ENCODE results near the gene MYG1. TPM values are rescaled to one million over a fixed set of nuclear protein-coding genes. Genes with fewer than 3 reads are reported as not detected.

MYG1 gene
- total and polyA plus RNA-seq, 2 of the 13 experiments (the other 11 are each of a cell fraction or from before 2014, with no cell fraction given): 38.6 to 58.0 TPM

DNA sequence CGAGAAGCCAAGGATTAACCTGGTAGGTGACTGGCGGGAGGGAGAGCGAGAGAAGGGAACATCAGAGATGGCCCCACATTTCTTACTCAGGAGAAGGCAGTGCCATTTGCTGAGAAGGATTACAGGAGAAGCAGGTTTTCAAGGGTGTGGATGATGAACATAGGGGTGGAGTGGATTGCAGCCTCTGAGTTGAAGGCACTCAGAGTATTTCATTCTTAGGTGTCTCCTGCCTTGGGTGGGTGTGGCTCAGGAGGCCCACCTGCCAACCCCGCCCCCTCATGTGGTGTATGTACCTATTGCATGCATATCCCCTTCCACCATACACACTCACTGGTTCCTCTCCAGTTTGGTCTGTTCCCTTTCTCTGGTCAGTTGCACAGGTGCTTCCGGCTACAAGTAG is 25.1 kb upstream of the MYG1 start (continued):
- TF ChIP-seq, protein P1, sequence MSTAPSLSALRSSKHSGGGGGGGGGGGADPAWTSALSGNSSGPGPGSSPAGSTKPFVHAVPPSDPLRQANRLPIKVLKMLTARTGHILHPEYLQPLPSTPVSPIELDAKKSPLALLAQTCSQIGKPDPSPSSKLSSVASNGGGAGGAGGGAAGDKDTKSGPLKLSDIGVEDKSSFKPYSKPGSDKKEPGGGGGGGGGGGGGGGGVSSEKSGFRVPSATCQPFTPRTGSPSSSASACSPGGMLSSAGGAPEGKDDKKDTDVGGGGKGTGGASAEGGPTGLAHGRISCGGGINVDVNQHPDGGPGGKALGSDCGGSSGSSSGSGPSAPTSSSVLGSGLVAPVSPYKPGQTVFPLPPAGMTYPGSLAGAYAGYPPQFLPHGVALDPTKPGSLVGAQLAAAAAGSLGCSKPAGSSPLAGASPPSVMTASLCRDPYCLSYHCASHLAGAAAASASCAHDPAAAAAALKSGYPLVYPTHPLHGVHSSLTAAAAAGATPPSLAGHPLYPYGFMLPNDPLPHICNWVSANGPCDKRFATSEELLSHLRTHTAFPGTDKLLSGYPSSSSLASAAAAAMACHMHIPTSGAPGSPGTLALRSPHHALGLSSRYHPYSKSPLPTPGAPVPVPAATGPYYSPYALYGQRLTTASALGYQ (CRISPR knock-in tag; IDR thresholded peaks at IDR 0.05): no peak
- no peak for TF ChIP-seq RELA (CRISPR knock-in tag; IDR thresholded peaks at IDR 0.05)

DNA sequence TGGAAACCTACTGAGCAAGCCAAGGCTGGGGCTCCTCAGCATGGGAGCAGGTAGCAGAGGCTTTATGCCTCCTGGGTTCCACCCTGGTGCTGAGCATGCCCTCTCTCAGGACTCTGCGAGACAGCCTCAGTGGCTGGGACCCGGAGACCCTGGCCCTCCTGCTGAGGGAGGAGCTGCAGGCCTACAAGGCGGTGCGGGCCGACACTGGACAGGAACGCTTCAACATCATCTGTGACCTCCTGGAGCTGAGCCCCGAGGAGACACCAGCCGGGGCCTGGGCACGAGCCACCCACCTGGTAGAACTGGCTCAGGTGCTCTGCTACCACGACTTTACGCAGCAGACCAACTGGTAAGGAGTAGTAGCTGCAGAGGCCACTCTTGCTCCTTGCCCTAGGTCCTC is 23.0 kb upstream of the MYG1 start:
- H4K20me1 ChIP-seq (ENCODE audit: insufficient read depth, low read length): no peaks in the 10 kb centered on the region
- no peak overlapping the region for H3K4me3 ChIP-seq (replicated peaks in 1 of 3; ENCODE audit: insufficient read depth in 1 of 3, low read depth in 2 of 3, low read length in 3 of 3)
- no peaks in the 10 kb centered on the region for H3K9me3 ChIP-seq (ENCODE audit: low read length)
- no peak for ATAC-seq
- no peak for FAIRE-seq
- intact Hi-C loops (cut with micrococcal nuclease; ENCODE audit: unreplicated experiment): no loop called here
- ChIA-PET CTCF (ENCODE audit: low intra/inter-chr PET ratio, low total read pairs) (no interaction called here), POLR2A (no interaction called here)
- in situ Hi-C loops (cut with HindIII; ENCODE audit: extremely low pct_ligation_motif_present, low pct_unique_long_range_greater_than_20kb): no loop called here
- H3K4me1 ChIP-seq (ENCODE audit: insufficient read depth, low read length): peaks cover 15% of the 10 kb centered on the region
- no peak overlapping the region for H2AFZ ChIP-seq (ENCODE audit: low read length)
- H3K27ac ChIP-seq (ENCODE audit: extremely low read length, insufficient read depth, low read length): no peak overlapping the region
- peaks cover 12 to 38% of the 10 kb centered on the region in 2 experiments; a peak in 4 of 5 replicates for H3K36me3 ChIP-seq (replicated peaks in 1 of 2; ENCODE audit: control insufficient read depth in 1 of 2, insufficient read depth in 2 of 2, low read length in 2 of 2)
- DNase-seq (ENCODE audit: low spot score): no peak
- no peaks in the 10 kb centered on the region for H3K79me2 ChIP-seq (ENCODE audit: insufficient read depth, low read length)
- WGBS (ENCODE audit: low lambda C conversion rate): 100% methylated on average over 4 of the region's 11 CpGs
- no peak overlapping the region for H3K4me2 ChIP-seq (ENCODE audit: low read depth, low read length)
- no TSS peak for BruUV-seq (replicated peaks)
- H3K9ac ChIP-seq (ENCODE audit: insufficient read depth, low read depth, low read length): no peak overlapping the region
- no peak for TF ChIP-seq ZNF205 (CRISPR knock-in tag; IDR thresholded peaks at IDR 0.05)
- TF ChIP-seq RBFOX2 (IDR thresholded peaks at IDR 0.05; ENCODE audit: low read depth, low read length): 0 out of 2 replicates have a peak, but pooled peaks have one; percentile 25
- no peaks in the 10 kb centered on the region; a peak in 1 of 5 replicates for H3K27me3 ChIP-seq (ENCODE audit: control insufficient read depth in 1 of 2, insufficient read depth in 2 of 2, low read length in 2 of 2)

DNA sequence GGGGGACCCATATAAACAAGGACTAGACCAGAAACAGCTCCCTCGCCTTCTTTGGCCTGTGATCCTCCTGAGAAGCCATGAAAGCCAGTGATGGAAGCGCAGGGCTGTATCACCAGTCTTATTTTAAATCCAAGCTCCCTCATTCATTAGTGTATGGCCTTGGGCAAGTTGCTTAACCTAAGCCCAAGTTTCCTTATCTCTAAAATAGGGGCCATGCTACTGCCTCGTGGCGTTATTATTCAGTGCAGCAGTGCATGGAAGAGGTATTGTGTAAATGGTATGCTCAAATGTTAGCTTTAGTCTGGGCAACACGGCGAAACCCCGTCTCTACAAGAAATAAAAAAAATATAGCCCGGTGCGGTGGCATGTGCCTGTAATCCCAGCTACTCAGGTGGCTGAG is 21.5 kb upstream of the MYG1 start:
- peaks cover 15% of the 10 kb centered on the region for H3K4me1 ChIP-seq (ENCODE audit: insufficient read depth, low read length)
- no TSS peak for BruUV-seq (replicated peaks)
- 88% methylated on average over 7 of the region's 9 CpGs for WGBS (ENCODE audit: low lambda C conversion rate)
- FAIRE-seq (no peak), DNase-seq (ENCODE audit: low spot score) (no peak), ATAC-seq (no peak)
- H3K9ac ChIP-seq (ENCODE audit: insufficient read depth, low read depth, low read length): no peak overlapping the region
- no peak overlapping the region for H2AFZ ChIP-seq (ENCODE audit: low read length)
- CTCF ChIA-PET (ENCODE audit: low intra/inter-chr PET ratio, low total read pairs): no interaction called here
- intact Hi-C loops (cut with micrococcal nuclease; ENCODE audit: unreplicated experiment) (no loop called here), in situ Hi-C loops (cut with HindIII; ENCODE audit: extremely low pct_ligation_motif_present, low pct_unique_long_range_greater_than_20kb) (no loop called here)
- no peaks in the 10 kb centered on the region for H3K9me3 ChIP-seq (ENCODE audit: low read length)
- no peak overlapping the region for H3K27ac ChIP-seq (ENCODE audit: extremely low read length, insufficient read depth, low read length)
- H3K4me3 ChIP-seq (replicated peaks in 1 of 3; ENCODE audit: insufficient read depth in 1 of 3, low read depth in 2 of 3, low read length in 3 of 3): no peak overlapping the region
- H4K20me1 ChIP-seq (ENCODE audit: insufficient read depth, low read length): no peaks in the 10 kb centered on the region
- TF ChIP-seq RBAK (CRISPR knock-in tag; IDR thresholded peaks at IDR 0.05): no peak
- no peak for TF ChIP-seq HNRNPH1 (optimal IDR thresholded peaks at IDR 0.05; ENCODE audit: low read depth, low read length)
- no peak for TF ChIP-seq HES4 (CRISPR knock-in tag; IDR thresholded peaks at IDR 0.05; ENCODE audit: borderline replicate concordance)
- no peak for TF ChIP-seq MIER3 (CRISPR knock-in tag; IDR thresholded peaks at IDR 0.05; ENCODE audit: borderline replicate concordance)
- TF ChIP-seq, protein P2, sequence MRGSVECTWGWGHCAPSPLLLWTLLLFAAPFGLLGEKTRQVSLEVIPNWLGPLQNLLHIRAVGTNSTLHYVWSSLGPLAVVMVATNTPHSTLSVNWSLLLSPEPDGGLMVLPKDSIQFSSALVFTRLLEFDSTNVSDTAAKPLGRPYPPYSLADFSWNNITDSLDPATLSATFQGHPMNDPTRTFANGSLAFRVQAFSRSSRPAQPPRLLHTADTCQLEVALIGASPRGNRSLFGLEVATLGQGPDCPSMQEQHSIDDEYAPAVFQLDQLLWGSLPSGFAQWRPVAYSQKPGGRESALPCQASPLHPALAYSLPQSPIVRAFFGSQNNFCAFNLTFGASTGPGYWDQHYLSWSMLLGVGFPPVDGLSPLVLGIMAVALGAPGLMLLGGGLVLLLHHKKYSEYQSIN (CRISPR knock-in tag; IDR thresholded peaks at IDR 0.05; ENCODE audit: borderline replicate concordance): no peak
- TF ChIP-seq, protein P3, sequence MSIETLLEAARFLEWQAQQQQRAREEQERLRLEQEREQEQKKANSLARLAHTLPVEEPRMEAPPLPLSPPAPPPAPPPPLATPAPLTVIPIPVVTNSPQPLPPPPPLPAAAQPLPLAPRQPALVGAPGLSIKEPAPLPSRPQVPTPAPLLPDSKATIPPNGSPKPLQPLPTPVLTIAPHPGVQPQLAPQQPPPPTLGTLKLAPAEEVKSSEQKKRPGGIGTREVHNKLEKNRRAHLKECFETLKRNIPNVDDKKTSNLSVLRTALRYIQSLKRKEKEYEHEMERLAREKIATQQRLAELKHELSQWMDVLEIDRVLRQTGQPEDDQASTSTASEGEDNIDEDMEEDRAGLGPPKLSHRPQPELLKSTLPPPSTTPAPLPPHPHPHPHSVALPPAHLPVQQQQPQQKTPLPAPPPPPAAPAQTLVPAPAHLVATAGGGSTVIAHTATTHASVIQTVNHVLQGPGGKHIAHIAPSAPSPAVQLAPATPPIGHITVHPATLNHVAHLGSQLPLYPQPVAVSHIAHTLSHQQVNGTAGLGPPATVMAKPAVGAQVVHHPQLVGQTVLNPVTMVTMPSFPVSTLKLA (IDR thresholded peaks at IDR 0.05): no peak
- no peak for TF ChIP-seq FOXC1 (CRISPR knock-in tag; IDR thresholded peaks at IDR 0.05; ENCODE audit: borderline replicate concordance)
- TF ChIP-seq ZNF138 (CRISPR knock-in tag; IDR thresholded peaks at IDR 0.05; ENCODE audit: low read depth): no peak
- TF ChIP-seq ZNF17 (CRISPR knock-in tag; IDR thresholded peaks at IDR 0.05): no peak
- no peak overlapping the region for H3K4me2 ChIP-seq (ENCODE audit: low read depth, low read length)
- H3K27me3 ChIP-seq (ENCODE audit: control insufficient read depth in 1 of 2, insufficient read depth in 2 of 2, low read length in 2 of 2): no peaks in the 10 kb centered on the region; a peak in 1 of 5 replicates
- H3K79me2 ChIP-seq (ENCODE audit: insufficient read depth, low read length): no peaks in the 10 kb centered on the region
- peaks cover 14 to 51% of the 10 kb centered on the region in 2 experiments for H3K36me3 ChIP-seq (replicated peaks in 1 of 2; ENCODE audit: control insufficient read depth in 1 of 2, insufficient read depth in 2 of 2, low read length in 2 of 2)
- POLR2A ChIA-PET: interaction anchor here (0.6 to 0.7 kb wide), 2 partner anchors 27 to 213 kb away, joined by 3 read pairs; no protein-coding TSS in a partner anchor

All from HepG2 (cell line).